Left renal pelvis (tissue), 4 donors: ENCODE measurements around the gene ZNF880. TPM values are rescaled to one million over a fixed set of nuclear protein-coding genes. Genes with fewer than 3 reads are reported as not detected.
A peak's percentile ranks its signal among the peaks of the same experiment; 100 is the strongest.
"Not testable (repeated sequence)": the region's sequence is repeated elsewhere in the genome, so short reads cannot be mapped to it uniquely, and the experiment has no call there.

ENCODE experiments used
- DNase-seq, 4 donors: peaks; one replicate each; pipeline ENCODE4 v3.0.0-alpha.2; 2013; ENCODE audit warnings: low read depth in 4 of 4, low spot score in 3 of 4
- polyA plus RNA-seq, 4 donors: library from polyadenylated mRNA; unstranded; fragments of 120-200 nt; gene quantifications; one replicate each; pipeline ENCODE4 v1.2.1, GENCODE V29; 2013; ENCODE audit not compliant: insufficient read length in 4 of 4

ZNF880 gene
- 10 to 100 TPM; 20.4 to 30.4 (median 25.6) TPM for polyA plus RNA-seq

DNA sequence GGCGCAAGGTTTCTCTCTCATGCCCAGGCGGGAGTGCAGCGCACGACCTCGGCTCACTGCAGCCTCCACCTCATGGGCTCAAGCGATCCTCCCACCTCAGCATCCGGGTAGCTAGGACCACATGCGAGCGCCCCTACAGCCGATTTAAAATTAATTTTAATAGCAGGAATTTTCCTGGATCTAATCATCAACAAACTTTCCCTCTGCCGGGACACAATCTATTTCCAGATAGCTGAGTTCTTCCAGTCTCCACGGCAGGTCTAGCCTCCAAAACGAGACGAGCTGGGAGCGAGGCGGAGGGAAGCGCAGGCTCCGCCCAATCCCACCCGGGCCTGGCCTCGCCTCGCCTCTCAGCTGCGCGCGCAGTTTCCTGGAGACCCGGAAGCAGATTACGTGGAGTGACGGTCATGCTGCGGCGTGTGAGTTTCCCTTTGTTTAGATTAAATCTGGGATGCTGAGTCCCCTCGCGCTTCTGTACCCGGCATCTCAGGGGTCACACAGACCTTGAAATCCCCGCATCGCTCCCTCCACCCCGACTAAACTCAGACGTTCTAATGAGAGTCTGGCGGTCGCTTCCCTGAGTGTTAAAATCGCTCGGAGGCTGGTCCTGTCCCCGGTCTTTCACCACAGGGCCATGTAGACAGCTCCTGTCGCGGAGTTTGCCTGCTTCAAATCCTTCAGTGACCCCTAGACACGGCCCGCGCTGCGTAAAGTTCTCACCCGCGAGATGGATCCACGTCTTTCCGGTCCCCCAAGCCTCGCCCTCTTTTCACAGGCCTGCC is at the start of gene ZNF880:
Gene ZNF880, plus strand, starts transcription at position 365 of the 782 bp plus-strand sequence. Its CDS starts 43 bp downstream, at position 408.
- peak; percentile 87 to 92 (median 90) for DNase-seq

DNA sequence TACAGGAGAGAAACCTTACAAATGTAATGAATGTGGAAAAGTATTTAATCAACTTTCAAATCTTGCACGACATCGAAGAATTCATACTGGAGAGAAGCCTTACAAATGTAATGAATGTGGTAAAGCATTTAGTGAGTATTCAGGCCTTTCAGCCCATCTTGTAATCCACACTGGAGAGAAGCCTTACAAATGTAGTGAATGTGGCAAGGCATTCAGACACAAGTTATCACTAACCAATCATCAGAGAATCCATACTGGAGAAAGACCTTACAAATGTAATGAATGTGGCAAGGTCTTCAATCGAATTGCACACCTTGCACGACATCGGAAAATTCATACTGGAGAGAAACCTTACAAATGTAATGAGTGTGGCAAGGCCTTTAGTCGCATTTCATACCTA is 47.3 kb upstream of the ZNF880 start:
- no peak for DNase-seq

DNA sequence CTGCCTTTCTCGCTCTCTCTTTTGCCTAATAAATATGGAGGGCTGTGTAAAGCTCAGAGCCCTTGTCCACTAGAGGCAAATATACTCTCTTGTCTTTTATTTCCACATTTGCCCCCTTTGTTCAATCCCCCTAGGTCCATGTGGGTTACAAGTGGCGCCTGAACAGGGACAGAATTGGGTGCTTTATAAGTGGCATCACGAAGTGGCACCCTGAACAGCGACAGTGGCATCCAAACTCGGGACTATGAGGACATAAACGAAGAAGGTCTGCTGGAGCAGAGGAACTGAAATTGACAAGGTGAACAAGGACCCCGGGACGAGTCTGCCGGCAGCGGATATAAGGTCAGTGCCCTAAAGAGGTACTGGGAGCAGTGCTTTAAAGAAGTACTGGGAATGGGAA is 38.0 kb upstream of the ZNF880 start:
- no peak for DNase-seq

- no peak for DNase-seq
These were observed 34.0 kb upstream of the ZNF880 start for GRCh38 chr19:52335768-52336116.

DNA sequence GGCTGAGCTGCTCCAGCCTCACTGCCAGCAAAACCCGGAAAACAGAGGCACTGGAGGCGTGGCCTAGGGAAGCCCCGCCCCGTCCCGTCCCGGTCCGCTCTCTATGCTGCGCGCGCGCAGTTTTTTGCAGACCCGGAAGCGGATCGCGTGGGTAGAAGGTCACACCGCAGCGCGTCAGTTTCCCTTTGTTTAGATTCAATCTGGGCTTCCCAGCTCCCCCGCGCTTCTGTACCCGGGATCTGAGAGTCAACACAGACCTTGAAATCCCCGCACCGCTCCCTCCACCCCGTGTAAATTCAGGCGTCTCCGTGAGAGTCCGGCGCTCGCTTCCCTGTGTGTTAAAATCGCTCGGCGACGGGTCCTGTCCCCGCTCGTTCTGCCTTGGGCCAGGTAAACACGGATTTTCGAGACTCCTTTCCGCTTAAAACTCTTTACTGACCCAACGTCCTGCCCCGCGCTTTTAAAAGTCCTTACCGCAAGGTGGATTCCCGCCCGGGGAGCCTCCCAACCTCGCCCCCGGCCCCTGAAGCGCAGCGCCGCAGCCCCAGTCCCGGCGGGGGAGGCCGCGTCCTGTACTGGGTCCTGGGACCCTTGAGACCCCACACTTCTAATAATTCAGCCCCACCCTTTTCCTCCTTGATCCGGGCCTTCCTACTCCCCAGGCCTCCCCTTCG is 33.5 kb upstream of the ZNF880 start, which contains the start of gene ZNF610:
Gene ZNF610, plus strand, starts transcription at position 127 of the 674 bp plus-strand sequence. CDS start 12,930 bp downstream, outside the sequence.
- DNase-seq = peak; percentile 71 to 82 (median 80)

GRCh38 chr19:52336791-52337381 is 32.8 kb upstream of the ZNF880 start:
- peak in 1 of 4 donors; percentile 14 for DNase-seq

DNA sequence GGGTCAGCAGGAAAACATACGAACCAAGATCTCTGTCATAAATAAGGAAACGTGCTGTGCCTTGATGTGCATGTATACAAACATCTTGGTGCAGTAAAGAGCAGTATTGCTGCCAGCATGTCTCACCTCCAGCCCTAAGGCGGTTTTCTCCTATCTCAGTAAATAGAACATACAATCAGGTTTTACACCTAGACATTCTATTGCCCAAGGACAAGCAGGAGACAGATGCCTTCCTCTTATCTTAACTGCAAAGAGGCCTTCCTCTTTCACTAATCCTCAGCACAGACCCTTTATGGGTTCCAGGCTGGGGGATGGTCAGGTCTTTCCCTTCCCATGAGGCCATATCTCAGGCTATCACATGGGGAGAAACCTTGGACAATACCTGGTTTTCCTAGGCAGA is 30.7 kb upstream of the ZNF880 start:
- DNase-seq = not testable (repeated sequence)

DNA sequence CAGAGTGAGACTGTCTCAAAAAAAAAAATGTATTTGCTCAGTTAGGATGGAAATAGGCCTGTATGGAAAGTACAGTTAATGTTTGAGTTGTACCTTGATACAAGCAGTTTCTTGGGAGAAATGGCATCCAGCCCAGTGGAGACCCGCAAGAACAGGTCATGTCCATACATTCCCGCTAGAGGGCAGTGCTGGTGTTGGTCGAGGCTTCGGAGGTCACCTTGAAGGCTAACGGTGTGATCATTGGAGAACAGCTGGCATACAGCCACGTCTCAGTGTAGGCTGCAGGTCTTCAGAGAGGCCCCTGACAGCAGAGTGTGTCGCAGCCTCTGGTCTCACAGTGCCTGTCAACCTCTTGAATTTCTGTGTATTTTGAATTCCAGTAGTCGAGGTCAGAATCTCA is 26.2 kb upstream of the ZNF880 start:
- peak; percentile 45 to 74 (median 64) for DNase-seq

GRCh38 chr19:52345162-52345561 is 24.6 kb upstream of the ZNF880 start:
- no peak for DNase-seq

DNA sequence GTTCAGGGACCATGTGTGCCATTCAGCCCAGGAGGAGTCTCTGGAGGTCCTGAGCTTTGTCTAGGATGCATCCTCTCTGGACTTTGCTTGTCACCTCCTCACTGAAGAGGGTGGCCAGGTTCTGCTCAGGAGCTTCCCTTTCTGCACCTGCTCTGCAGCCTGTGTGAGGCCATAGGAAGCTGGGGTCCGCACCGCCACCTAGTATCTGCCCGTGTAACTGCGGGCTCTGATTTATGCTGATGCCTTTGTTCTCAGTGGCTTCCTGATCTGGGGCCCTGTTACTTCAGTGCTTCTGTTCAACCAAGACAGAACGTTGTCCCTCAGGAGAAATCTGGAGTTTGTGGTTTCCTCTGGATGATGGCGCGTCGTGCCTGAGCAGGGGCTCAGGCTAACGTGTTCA is 18.2 kb upstream of the ZNF880 start:
- no peak for DNase-seq

DNA sequence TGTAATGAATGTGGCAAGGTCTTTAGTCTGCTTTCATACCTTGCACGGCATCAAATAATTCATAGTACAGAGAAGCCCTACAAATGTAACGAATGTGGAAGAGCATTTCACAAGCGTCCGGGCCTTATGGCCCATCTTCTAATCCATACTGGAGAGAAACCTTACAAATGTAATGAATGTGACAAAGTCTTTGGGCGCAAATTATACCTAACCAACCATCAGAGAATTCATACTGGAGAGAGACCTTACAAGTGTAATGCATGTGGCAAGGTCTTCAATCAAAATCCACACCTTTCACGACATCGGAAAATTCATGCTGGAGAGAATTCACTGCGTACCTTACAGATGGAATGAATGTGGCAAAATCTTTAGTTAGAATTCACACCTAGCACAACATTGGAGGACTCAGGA is 3.3 kb upstream of the ZNF880 start:
- no peak for DNase-seq

DNA sequence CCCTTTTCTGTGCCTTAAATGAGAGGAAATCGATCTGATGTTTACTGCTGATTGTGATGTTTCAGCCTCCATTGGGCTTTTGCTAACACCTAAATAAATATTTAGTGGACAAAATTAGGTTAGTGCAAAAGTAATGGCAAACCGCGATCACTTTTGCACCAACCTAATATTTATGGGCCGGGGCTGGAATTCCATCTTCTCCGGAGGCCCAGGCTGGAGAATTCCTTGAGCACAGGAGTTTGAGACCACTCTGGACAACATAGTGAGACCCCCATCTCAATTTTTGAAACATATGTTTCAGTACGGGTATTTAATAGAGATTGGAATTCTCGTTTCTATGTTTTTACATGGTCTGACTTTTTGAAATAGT is 603 bp downstream of the ZNF880 start:
- peak in 3 of 4 donors; percentile 1 to 17 (median 2) for DNase-seq

DNA sequence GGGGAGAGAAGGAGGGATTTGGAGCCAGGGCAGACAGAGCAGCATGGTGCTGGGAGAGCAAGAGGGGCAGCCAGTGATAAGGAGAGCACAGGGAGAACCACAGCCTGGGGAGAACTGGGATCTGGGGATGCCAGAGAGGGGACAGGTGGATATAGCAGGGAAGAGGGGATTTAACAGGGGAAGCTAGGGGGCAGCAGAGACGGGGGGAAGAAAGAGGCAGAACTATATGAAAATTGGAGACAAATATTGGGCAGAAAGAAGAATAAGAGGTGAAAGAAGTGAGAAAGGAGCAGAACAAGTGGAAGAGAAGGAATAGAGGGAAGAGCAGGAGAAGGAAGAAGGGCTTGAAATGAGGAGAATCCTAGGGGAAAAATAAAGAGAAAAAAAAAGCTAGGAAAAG is 21.4 kb downstream of the ZNF880 start:
- no peak for DNase-seq

GRCh38 chr19:52397310-52398080 is 27.8 kb downstream of the ZNF880 start, which contains the start of gene ZNF528:
ZNF528 (plus strand) TSS chr19:52397849; CDS start chr19:52402014, 4,165 bp downstream.
- peak; percentile 82 to 92 (median 88) for DNase-seq

GRCh38 chr19:52398081-52398441 is 28.3 kb downstream of the ZNF880 start:
- peak in 1 of 4 donors; percentile 1 for DNase-seq

- no peak for DNase-seq
These were observed 40.6 kb downstream of the ZNF880 start for GRCh38 chr19:52410276-52410675.

GRCh38 chr19:52415711-52416110 is 46.0 kb downstream of the ZNF880 start:
- no peak for DNase-seq

DNA sequence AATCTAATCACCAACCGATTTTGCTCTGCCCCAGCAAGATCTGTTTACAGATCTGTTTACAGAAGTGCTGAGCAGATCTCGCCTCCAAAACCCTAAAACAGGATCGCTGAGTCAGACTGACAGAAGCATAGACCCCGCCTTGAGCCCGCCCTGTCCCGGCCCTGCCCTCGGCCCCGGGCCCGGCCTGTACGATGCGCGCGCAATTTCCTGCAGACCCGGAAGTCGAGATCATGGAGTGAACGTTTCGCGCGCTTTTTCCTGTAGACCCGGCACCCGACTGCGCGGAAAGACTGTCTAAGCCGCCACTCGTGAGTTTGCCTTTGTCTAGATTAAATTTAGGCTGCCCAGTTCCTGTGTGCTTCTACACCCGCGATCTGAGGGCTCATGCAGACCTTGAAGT is 59.2 kb downstream of the ZNF880 start, which contains the start of gene ZNF534:
Gene ZNF534, plus strand, starts transcription at position 212 of the 400 bp plus-strand sequence. CDS start 2,327 bp downstream, outside the sequence.
- DNase-seq = no peak
